ENCODE results near the gene MT1A. TPM values are rescaled to one million over a fixed set of nuclear protein-coding genes. Genes with fewer than 3 reads are reported as not detected.

Gene MT1A
- total RNA-seq, 1 experiment from 2014 or later, result 2.8 TPM

GRCh38 chr16:56643080-56643778 lies 4.8 kb downstream of the MT1A start (continued):
- TF ChIP-seq FOXP4 (CRISPR knock-in tag; IDR thresholded peaks at IDR 0.05) (0 out of 2 replicates have a peak, but pooled peaks have one; percentile 3), FOXK1 (CRISPR knock-in tag; IDR thresholded peaks at IDR 0.05) (no peak), ZNF532 (CRISPR knock-in tag; IDR thresholded peaks at IDR 0.05; ENCODE audit: borderline replicate concordance) (no peak), USF1 (CRISPR knock-in tag; IDR thresholded peaks at IDR 0.05) (peak; percentile 39; the same call in 1 of the 2 replicates), ZNF423 (CRISPR knock-in tag; IDR thresholded peaks at IDR 0.05) (peak; percentile 57; the same call in 1 of the 2 replicates), SOX15 (CRISPR knock-in tag; IDR thresholded peaks at IDR 0.05) (no peak)

- ChIA-PET POLR2A (interaction anchor here (0.6 kb wide), 1 partner anchor 14 kb away, joined by 3 read pairs; no protein-coding TSS in a partner anchor), CTCF (interaction anchor here (0.8 to 2.8 kb wide), 13 partner anchors 9 to 58 kb away, joined by 3 to 15 read pairs (median 3); partner anchors contain the start of genes MT1B, MT1E, MT1G and MT2A)
- ATAC-seq (no peak), DNase-seq (ENCODE audit: low spot score) (no peak)
- peaks cover 100% of the 10 kb centered on the region for H3K27me3 Mint-ChIP-seq (ENCODE audit: low read depth)
- peaks cover 19% of the 10 kb centered on the region for H3K4me1 Mint-ChIP-seq
- H3K27ac Mint-ChIP-seq, result no peak overlapping the region
- H3K4me3 Mint-ChIP-seq, result peak overlapping the region; percentile 63
- TF ChIP-seq FOXP4 (CRISPR knock-in tag; IDR thresholded peaks at IDR 0.05) (no peak), IRF2 (CRISPR knock-in tag; IDR thresholded peaks at IDR 0.05; ENCODE audit: borderline replicate concordance, low read depth) (0 out of 2 replicates have a peak, but pooled peaks have one; percentile 55), PRRX2 (CRISPR knock-in tag; IDR thresholded peaks at IDR 0.05) (no peak), CTCF (IDR thresholded peaks at IDR 0.05) (no peak), ATF3 (CRISPR knock-in tag; conservative IDR thresholded peaks at IDR 0.05) (no peak), ATF1 (CRISPR knock-in tag; IDR thresholded peaks at IDR 0.05) (no peak), E2F5 (CRISPR knock-in tag; IDR thresholded peaks at IDR 0.05) (no peak)
- no peaks in the 10 kb centered on the region for H3K36me3 Mint-ChIP-seq
- no peaks in the 10 kb centered on the region for H3K9me3 Mint-ChIP-seq
These were observed 5.4 kb downstream of the MT1A start for GRCh38 chr16:56643833-56644232.
